ENCODE data around the gene NKAIN4. TPM values are rescaled to one million over a fixed set of nuclear protein-coding genes. Genes with fewer than 3 reads are reported as not detected.
A peak's percentile ranks its signal among the peaks of the same experiment; 100 is the strongest.

The NKAIN4 gene
- total and polyA plus RNA-seq, 2 experiments from 2014 or later: 13.5 to 21.0 TPM

GRCh38 chr20:63235399-63235983 lies 18.8 kb downstream of the NKAIN4 start, which contains the start of gene BIRC7:
TSS of gene BIRC7 (plus strand) at chr20:63235905. CDS start at chr20:63236097, 192 bp downstream.
- Histone ChIP-seq H3K9me3 (ENCODE audit: low read depth) (no peaks in the 10 kb centered on the region), H3K36me3 (replicated peaks; ENCODE audit: insufficient read depth, low read depth) (no peaks in the 10 kb centered on the region), H3K4me1 (ENCODE audit: insufficient read depth) (peaks cover 13% of the 10 kb centered on the region), H3K4me3 (no peak within 1 kb of the TSS), H3K27ac (no peak within 1 kb of the TSS), H3K27me3 (no peaks in the 10 kb centered on the region), H4K20me1 (ENCODE audit: insufficient read depth, poor library complexity, severe bottlenecking) (no peaks in the 10 kb centered on the region), H3K79me2 (no peaks in the 10 kb centered on the region), H3K4me2 (no peak within 1 kb of the TSS), H3K9me2 (replicated peaks; ENCODE audit: insufficient read depth) (no peaks in the 10 kb centered on the region), H2AFZ (no peak within 1 kb of the TSS)
- WGBS (ENCODE audit: low lambda C conversion rate, missing lambda C conversion rate): 46% methylated on average over 15 of the region's 17 CpGs
- no peak for DNase-seq (ENCODE audit: low spot score)
- TF ChIP-seq, protein P1, sequence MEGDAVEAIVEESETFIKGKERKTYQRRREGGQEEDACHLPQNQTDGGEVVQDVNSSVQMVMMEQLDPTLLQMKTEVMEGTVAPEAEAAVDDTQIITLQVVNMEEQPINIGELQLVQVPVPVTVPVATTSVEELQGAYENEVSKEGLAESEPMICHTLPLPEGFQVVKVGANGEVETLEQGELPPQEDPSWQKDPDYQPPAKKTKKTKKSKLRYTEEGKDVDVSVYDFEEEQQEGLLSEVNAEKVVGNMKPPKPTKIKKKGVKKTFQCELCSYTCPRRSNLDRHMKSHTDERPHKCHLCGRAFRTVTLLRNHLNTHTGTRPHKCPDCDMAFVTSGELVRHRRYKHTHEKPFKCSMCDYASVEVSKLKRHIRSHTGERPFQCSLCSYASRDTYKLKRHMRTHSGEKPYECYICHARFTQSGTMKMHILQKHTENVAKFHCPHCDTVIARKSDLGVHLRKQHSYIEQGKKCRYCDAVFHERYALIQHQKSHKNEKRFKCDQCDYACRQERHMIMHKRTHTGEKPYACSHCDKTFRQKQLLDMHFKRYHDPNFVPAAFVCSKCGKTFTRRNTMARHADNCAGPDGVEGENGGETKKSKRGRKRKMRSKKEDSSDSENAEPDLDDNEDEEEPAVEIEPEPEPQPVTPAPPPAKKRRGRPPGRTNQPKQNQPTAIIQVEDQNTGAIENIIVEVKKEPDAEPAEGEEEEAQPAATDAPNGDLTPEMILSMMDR (IDR thresholded peaks at IDR 0.05; ENCODE audit: poor library complexity): no peak
- no peak for TF ChIP-seq EZH2 (IDR thresholded peaks at IDR 0.05; ENCODE audit: borderline replicate concordance)

- Histone ChIP-seq H3K4me2 (no peak overlapping the region), H3K4me1 (ENCODE audit: insufficient read depth) (peaks cover 13% of the 10 kb centered on the region), H3K27ac (no peak overlapping the region), H3K36me3 (replicated peaks; ENCODE audit: insufficient read depth, low read depth) (no peaks in the 10 kb centered on the region), H3K9me3 (ENCODE audit: low read depth) (no peaks in the 10 kb centered on the region), H3K79me2 (no peaks in the 10 kb centered on the region), H3K27me3 (no peaks in the 10 kb centered on the region), H3K4me3 (no peak overlapping the region), H4K20me1 (ENCODE audit: insufficient read depth, poor library complexity, severe bottlenecking) (no peaks in the 10 kb centered on the region), H2AFZ (no peak overlapping the region), H3K9me2 (replicated peaks; ENCODE audit: insufficient read depth) (no peaks in the 10 kb centered on the region)
- no peak for TF ChIP-seq EZH2phosphoT487 (IDR thresholded peaks at IDR 0.05; ENCODE audit: low read depth, severe bottlenecking, unreplicated experiment)
- TF ChIP-seq, protein P1 (IDR thresholded peaks at IDR 0.05; ENCODE audit: poor library complexity): peak; percentile 42
- whole genome bisulfite sequencing (ENCODE audit: low lambda C conversion rate, missing lambda C conversion rate): 18% methylated on average over 18 of the region's 20 CpGs
- DNase-seq (ENCODE audit: low spot score): peak; percentile 74
Measured at GRCh38 chr20:63234693-63235398, 19.4 kb downstream of the NKAIN4 start.

DNA sequence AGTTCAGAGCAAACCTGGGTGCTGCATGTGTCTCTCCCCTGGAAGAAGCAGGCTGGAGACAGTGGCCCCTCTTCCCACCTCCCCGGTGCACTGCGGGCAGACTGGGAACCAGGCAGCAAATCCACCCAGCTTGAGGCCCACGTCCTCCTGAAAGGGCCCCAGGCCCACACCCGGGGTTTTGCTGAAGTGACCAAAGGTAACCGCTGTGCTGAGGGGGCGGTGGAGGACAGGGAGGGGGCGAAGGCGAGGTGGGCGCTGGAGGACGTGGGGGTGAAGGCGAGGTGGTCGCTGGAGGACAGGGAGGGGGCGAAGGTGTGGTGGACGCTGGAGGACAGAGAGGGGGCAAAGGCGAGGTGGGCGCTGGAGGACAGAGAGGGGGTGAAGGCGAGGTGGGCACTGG lies 20.3 kb downstream of the NKAIN4 start:
- Histone ChIP-seq H3K27ac (no peak overlapping the region), H3K27me3 (no peaks in the 10 kb centered on the region), H3K4me3 (no peak overlapping the region), H3K9me2 (replicated peaks; ENCODE audit: insufficient read depth) (no peaks in the 10 kb centered on the region), H4K20me1 (ENCODE audit: insufficient read depth, poor library complexity, severe bottlenecking) (no peaks in the 10 kb centered on the region), H3K4me1 (ENCODE audit: insufficient read depth) (peaks cover 13% of the 10 kb centered on the region), H2AFZ (no peak overlapping the region), H3K36me3 (replicated peaks; ENCODE audit: insufficient read depth, low read depth) (no peaks in the 10 kb centered on the region), H3K4me2 (no peak overlapping the region), H3K9me3 (ENCODE audit: low read depth) (no peaks in the 10 kb centered on the region), H3K79me2 (no peaks in the 10 kb centered on the region)
- no peak for TF ChIP-seq EZH2 (IDR thresholded peaks at IDR 0.05; ENCODE audit: borderline replicate concordance)
- DNase-seq (ENCODE audit: low spot score): no peak
- WGBS (ENCODE audit: low lambda C conversion rate, missing lambda C conversion rate): 90% methylated on average over 10 of the region's 17 CpGs

DNA sequence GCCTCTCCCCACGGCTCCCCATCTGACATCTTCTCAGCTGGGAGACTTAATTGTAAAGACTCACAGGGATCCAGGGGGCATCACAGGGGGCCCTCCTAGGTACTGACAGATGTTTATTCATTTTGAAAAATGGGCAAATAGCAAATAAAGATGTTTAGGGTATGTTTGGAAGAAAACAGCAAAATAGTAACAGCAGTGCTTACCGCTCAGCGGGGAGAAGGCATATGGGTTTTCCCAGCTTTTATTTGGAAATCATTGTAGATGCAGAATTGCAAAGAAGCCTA lies 21.3 kb downstream of the NKAIN4 start:
- TF ChIP-seq EZH2phosphoT487 (IDR thresholded peaks at IDR 0.05; ENCODE audit: low read depth, severe bottlenecking, unreplicated experiment) (no peak), EZH2 (IDR thresholded peaks at IDR 0.05; ENCODE audit: borderline replicate concordance) (no peak)
- TF ChIP-seq, protein P1 (IDR thresholded peaks at IDR 0.05; ENCODE audit: poor library complexity): no peak
- WGBS (ENCODE audit: low lambda C conversion rate, missing lambda C conversion rate): 80% methylated on average over 3 of the region's 3 CpGs
- Histone ChIP-seq H3K27me3 (no peaks in the 10 kb centered on the region), H2AFZ (no peak overlapping the region), H3K9me3 (ENCODE audit: low read depth) (no peaks in the 10 kb centered on the region), H3K4me1 (ENCODE audit: insufficient read depth) (peaks cover 13% of the 10 kb centered on the region), H3K79me2 (no peaks in the 10 kb centered on the region), H3K36me3 (replicated peaks; ENCODE audit: insufficient read depth, low read depth) (no peaks in the 10 kb centered on the region), H3K9me2 (replicated peaks; ENCODE audit: insufficient read depth) (no peaks in the 10 kb centered on the region), H3K27ac (no peak overlapping the region), H3K4me2 (no peak overlapping the region), H3K4me3 (no peak overlapping the region), H4K20me1 (ENCODE audit: insufficient read depth, poor library complexity, severe bottlenecking) (no peaks in the 10 kb centered on the region)
- no peak for DNase-seq (ENCODE audit: low spot score)
